ENCODE results near the gene HSPA1A. TPM values are rescaled to one million over a fixed set of nuclear protein-coding genes. Genes with fewer than 3 reads are reported as not detected.

Gene HSPA1A
- total and polyA plus RNA-seq, 9 of the 15 experiments (the other 6 are each of a cell fraction or from before 2014, with no cell fraction given): 2.2 to 273 (median 107) TPM

DNA sequence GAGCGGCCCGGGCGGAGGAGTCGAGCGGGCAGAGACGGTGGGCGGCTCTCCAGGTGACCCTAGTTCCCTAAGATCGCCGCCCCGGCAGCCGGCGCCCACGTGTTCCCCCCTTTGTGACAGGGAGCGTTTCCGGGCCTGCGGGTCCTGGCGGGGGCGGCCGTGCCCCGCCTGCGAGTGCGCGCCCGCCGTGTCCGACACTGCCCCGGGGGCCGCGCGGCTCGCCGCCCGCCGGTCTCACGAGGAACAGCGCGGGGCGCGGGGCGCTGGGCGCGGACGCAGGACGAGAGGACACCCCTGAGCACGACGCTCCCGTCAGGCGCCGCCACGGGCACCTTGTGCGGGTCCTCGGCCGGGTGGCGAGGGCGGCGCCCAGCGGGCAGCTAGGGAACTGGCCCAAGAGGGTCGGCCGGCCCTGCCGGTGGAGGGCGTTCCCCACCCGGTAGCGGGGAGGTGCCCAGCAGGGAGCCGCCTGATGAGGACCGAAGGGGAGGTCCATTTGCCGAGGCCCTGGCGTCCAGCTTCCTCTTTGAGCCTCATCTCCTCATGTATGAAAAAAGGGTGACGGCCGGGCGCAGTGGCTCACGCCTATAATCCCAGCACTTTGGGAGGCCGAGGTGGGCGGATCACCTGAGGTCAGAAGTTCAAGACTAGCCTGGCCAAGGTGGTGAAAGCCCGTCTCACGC, 19.6 kb upstream of the HSPA1A start, which contains the start of gene VARS1 (continued):
- TF ChIP-seq, protein P1, sequence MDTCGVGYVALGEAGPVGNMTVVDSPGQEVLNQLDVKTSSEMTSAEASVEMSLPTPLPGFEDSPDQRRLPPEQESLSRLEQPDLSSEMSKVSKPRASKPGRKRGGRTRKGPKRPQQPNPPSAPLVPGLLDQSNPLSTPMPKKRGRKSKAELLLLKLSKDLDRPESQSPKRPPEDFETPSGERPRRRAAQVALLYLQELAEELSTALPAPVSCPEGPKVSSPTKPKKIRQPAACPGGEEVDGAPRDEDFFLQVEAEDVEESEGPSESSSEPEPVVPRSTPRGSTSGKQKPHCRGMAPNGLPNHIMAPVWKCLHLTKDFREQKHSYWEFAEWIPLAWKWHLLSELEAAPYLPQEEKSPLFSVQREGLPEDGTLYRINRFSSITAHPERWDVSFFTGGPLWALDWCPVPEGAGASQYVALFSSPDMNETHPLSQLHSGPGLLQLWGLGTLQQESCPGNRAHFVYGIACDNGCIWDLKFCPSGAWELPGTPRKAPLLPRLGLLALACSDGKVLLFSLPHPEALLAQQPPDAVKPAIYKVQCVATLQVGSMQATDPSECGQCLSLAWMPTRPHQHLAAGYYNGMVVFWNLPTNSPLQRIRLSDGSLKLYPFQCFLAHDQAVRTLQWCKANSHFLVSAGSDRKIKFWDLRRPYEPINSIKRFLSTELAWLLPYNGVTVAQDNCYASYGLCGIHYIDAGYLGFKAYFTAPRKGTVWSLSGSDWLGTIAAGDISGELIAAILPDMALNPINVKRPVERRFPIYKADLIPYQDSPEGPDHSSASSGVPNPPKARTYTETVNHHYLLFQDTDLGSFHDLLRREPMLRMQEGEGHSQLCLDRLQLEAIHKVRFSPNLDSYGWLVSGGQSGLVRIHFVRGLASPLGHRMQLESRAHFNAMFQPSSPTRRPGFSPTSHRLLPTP (IDR thresholded peaks at IDR 0.05; ENCODE audit: borderline replicate concordance, extremely low read depth, insufficient read length): no peak
- no peak for TF ChIP-seq CHD1 (IDR thresholded peaks at IDR 0.05; ENCODE audit: low read length)
- TF ChIP-seq ETV1 (tag; conservative IDR thresholded peaks at IDR 0.05; ENCODE audit: low read depth): peak; percentile 65
- no peak for TF ChIP-seq XRCC3 (IDR thresholded peaks at IDR 0.05)
- TF ChIP-seq HDAC6 (IDR thresholded peaks at IDR 0.05; ENCODE audit: low read depth, low read length): no peak
- TF ChIP-seq, protein P2, sequence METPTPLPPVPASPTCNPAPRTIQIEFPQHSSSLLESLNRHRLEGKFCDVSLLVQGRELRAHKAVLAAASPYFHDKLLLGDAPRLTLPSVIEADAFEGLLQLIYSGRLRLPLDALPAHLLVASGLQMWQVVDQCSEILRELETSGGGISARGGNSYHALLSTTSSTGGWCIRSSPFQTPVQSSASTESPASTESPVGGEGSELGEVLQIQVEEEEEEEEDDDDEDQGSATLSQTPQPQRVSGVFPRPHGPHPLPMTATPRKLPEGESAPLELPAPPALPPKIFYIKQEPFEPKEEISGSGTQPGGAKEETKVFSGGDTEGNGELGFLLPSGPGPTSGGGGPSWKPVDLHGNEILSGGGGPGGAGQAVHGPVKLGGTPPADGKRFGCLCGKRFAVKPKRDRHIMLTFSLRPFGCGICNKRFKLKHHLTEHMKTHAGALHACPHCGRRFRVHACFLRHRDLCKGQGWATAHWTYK (CRISPR knock-in tag; IDR thresholded peaks at IDR 0.05): peak; percentile 95
- peak; percentile 73 for TF ChIP-seq BHLHE40 (IDR thresholded peaks at IDR 0.05; ENCODE audit: low read length)
- TF ChIP-seq, protein P3, sequence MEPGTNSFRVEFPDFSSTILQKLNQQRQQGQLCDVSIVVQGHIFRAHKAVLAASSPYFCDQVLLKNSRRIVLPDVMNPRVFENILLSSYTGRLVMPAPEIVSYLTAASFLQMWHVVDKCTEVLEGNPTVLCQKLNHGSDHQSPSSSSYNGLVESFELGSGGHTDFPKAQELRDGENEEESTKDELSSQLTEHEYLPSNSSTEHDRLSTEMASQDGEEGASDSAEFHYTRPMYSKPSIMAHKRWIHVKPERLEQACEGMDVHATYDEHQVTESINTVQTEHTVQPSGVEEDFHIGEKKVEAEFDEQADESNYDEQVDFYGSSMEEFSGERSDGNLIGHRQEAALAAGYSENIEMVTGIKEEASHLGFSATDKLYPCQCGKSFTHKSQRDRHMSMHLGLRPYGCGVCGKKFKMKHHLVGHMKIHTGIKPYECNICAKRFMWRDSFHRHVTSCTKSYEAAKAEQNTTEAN (CRISPR knock-in tag; IDR thresholded peaks at IDR 0.05): no peak
- peak; percentile 95 for TF ChIP-seq TARDBP (IDR thresholded peaks at IDR 0.05)
- TF ChIP-seq RAD51 (IDR thresholded peaks at IDR 0.05; ENCODE audit: borderline replicate concordance, low read depth): peak; percentile 25; the same call in 1 of the 2 replicates
- no peak; the same call in none of the 2 replicates for TF ChIP-seq CBFB (CRISPR knock-in tag; IDR thresholded peaks at IDR 0.05)
- TF ChIP-seq POU5F1 (IDR thresholded peaks at IDR 0.05; ENCODE audit: borderline replicate concordance, low read depth, low read length, partially characterized antibody): peak; percentile 82
- no peak for TF ChIP-seq ZNF785 (CRISPR knock-in tag; IDR thresholded peaks at IDR 0.05)
- peak; percentile 63; the same call in 1 of the 2 replicates for TF ChIP-seq XRCC5 (IDR thresholded peaks at IDR 0.05; ENCODE audit: low read depth, low read length)
- TF ChIP-seq ZNF780A (CRISPR knock-in tag; IDR thresholded peaks at IDR 0.05): no peak
- TF ChIP-seq NCOA1 (IDR thresholded peaks at IDR 0.05; ENCODE audit: low read depth): peak; percentile 65; the same call in 1 of the 2 replicates
- no peak for TF ChIP-seq FOXK1 (CRISPR knock-in tag; IDR thresholded peaks at IDR 0.05; ENCODE audit: borderline replicate concordance)
- peak; percentile 100 for TF ChIP-seq RB1 (IDR thresholded peaks at IDR 0.05; ENCODE audit: low read depth)
- TF ChIP-seq ZBTB17 (CRISPR knock-in tag; IDR thresholded peaks at IDR 0.05): peak; percentile 90
- TF ChIP-seq CHCHD3 (CRISPR knock-in tag; IDR thresholded peaks at IDR 0.05): no peak
- TF ChIP-seq ZNF707 (CRISPR knock-in tag; conservative IDR thresholded peaks at IDR 0.05): no peak
- no peak for TF ChIP-seq SIRT6 (IDR thresholded peaks at IDR 0.05; ENCODE audit: low read depth, low read length)
- TF ChIP-seq PTRF (tag; IDR thresholded peaks at IDR 0.05): no peak
- no peak for TF ChIP-seq MAFG (tag; conservative IDR thresholded peaks at IDR 0.05)
- peak; percentile 93 for TF ChIP-seq ESRRA (IDR thresholded peaks at IDR 0.05; ENCODE audit: borderline replicate concordance, low read depth)
- peak; percentile 91 for TF ChIP-seq ETV5 (CRISPR knock-in tag; IDR thresholded peaks at IDR 0.05; ENCODE audit: low read depth)
